B cell (primary cell): ENCODE measurements around the gene MAP7D2. TPM values are rescaled to one million over a fixed set of nuclear protein-coding genes. Genes with fewer than 3 reads are reported as not detected.

Experiments used
- ATAC-seq: fragments of 200-7000 bp; cut with Tn5 transposase; one replicate; pipeline ENCODE4 v1.10.0; 2021; ENCODE audit warnings: low read depth, mild to moderate bottlenecking, moderate number of reproducible peaks, moderate library complexity
- CTCF ChIA-PET: fragments of 350-600 bp; sonication (Branson Sonifier 250); formaldehyde crosslinking; loops from one replicate; lab custom pipeline; 2021; ENCODE audit warnings: antibody characterized with exemption, inconsistent platforms; lab: Charles Lee
- POLR2A ChIA-PET: fragments of 350-600 bp; sonication (Branson Sonifier 250); formaldehyde crosslinking; loops from one replicate; lab custom pipeline; 2021; ENCODE audit warnings: antibody characterized with exemption; lab: Charles Lee
- DNase-seq: peaks from one replicate; pipeline ENCODE4 v3.0.0; 2013
- H2AFZ ChIP-seq: 2 replicates; pipeline ENCODE4 v1.6.1; 2012; ENCODE audit warnings: mild to moderate bottlenecking, low read depth, low read length; ENCODE audit not compliant: insufficient read depth, poor library complexity, severe bottlenecking
- H3K27ac ChIP-seq, 2 donors: 1 replicate in 1 of 2; 2 replicates in 1 of 2; pipeline ENCODE4 v1.5.1; 2012 to 2013; ENCODE audit warnings: low read length in 2 of 2, mild to moderate bottlenecking in 2 of 2, moderate library complexity in 1 of 2
- H3K27me3 ChIP-seq, 4 experiments: fragments of 200-600 bp in 1 of 4; sonication (generic) in 1 of 4; replicated peaks in 1 of 4; 1 replicate in 2 of 4; 2 replicates in 2 of 4; pipeline versions ENCODE4 v1.6.1 to v1.7.0; 2013 to 2016; ENCODE audit warnings: low read length in 3 of 4, mild to moderate bottlenecking in 2 of 4, mixed read lengths in 1 of 4, moderate library complexity in 1 of 4; ENCODE audit not compliant: insufficient read depth in 4 of 4, control insufficient read depth in 3 of 4; ENCODE audit errors: control extremely low read depth in 1 of 4
- H3K36me3 ChIP-seq, 2 experiments: replicated peaks in 1 of 2; 1 replicate in 1 of 2; 2 replicates in 1 of 2; pipeline versions ENCODE4 v1.6.1 to v1.7.1; 2013; ENCODE audit warnings: low read length in 1 of 2; ENCODE audit not compliant: insufficient read depth in 2 of 2, control insufficient read depth in 1 of 2; ENCODE audit errors: control extremely low read depth in 1 of 2, extremely low read depth in 1 of 2
- H3K4me1 ChIP-seq, 2 donors: fragments of 200-600 bp in 1 of 2; sonication (generic) in 1 of 2; 1 replicate in 1 of 2; 2 replicates in 1 of 2; pipeline versions ENCODE4 v1.5.1 to v1.6.1; 2013 to 2017; ENCODE audit warnings: low read length in 2 of 2; ENCODE audit not compliant: control insufficient read depth in 2 of 2, insufficient read depth in 2 of 2
- H3K4me2 ChIP-seq: replicated peaks from 2 replicates; pipeline ENCODE3; 2012; ENCODE audit warnings: mild to moderate bottlenecking, low read depth, low read length; ENCODE audit not compliant: poor library complexity, severe bottlenecking
- H3K4me3 ChIP-seq, 5 experiments: fragments of 200-600 bp in 1 of 5; sonication (generic) in 1 of 5; 1 replicate in 3 of 5; 2 replicates in 2 of 5; pipeline versions ENCODE4 v1.5.1 to v1.7.0; 2011 to 2016; ENCODE audit warnings: low read length in 4 of 5, mild to moderate bottlenecking in 4 of 5, low read depth in 2 of 5, control low read depth in 1 of 5, moderate library complexity in 1 of 5; ENCODE audit not compliant: insufficient read depth in 1 of 5; ENCODE audit errors: control extremely low read depth in 1 of 5, extremely low read depth in 1 of 5
- H3K79me2 ChIP-seq: fragments of 200-600 bp; sonication (generic); one replicate; pipeline ENCODE4 v1.6.0; 2016; ENCODE audit warnings: low read length; ENCODE audit not compliant: control insufficient read depth, insufficient read depth
- H3K9ac ChIP-seq: fragments of 200-600 bp; sonication (generic); 2 replicates; pipeline ENCODE4 v1.6.1; 2017; ENCODE audit warnings: mild to moderate bottlenecking, low read length, moderate library complexity
- H3K9me3 ChIP-seq, 3 donors: one replicate each; pipeline versions ENCODE4 v1.6.1 to v1.7.1; 2013; ENCODE audit warnings: low read length in 2 of 3; ENCODE audit not compliant: control insufficient read depth in 2 of 3, insufficient read depth in 1 of 3; ENCODE audit errors: control extremely low read depth in 1 of 3
- H4K20me1 ChIP-seq: 2 replicates; pipeline ENCODE4 v1.6.0; 2012; ENCODE audit warnings: mild to moderate bottlenecking, low read length; ENCODE audit not compliant: insufficient read depth, control insufficient read depth, poor library complexity, severe bottlenecking
- H3K27ac Mint-ChIP-seq: one replicate; pipeline ENCODE4 v1.8.0; 2021; ENCODE audit warnings: mixed read lengths
- H3K27me3 Mint-ChIP-seq: one replicate; pipeline ENCODE4 v1.8.0; 2021; ENCODE audit warnings: mixed read lengths
- H3K4me1 Mint-ChIP-seq: one replicate; pipeline ENCODE4 v1.8.0; 2021; ENCODE audit warnings: mixed read lengths
- H3K4me3 Mint-ChIP-seq: one replicate; pipeline ENCODE4 v1.8.0; 2021; ENCODE audit warnings: mixed read lengths
- H3K9me3 Mint-ChIP-seq: one replicate; pipeline ENCODE4 v1.8.0; 2022; ENCODE audit warnings: mixed read lengths; ENCODE audit not compliant: insufficient read depth
- EZH2 ChIP-seq: IDR thresholded peaks from 2 replicates; pipeline ENCODE4 v1.6.1; 2012; ENCODE audit warnings: borderline replicate concordance, low read depth, mild to moderate bottlenecking, moderate library complexity, low read length; ENCODE audit not compliant: insufficient read depth, poor library complexity, severe bottlenecking
- WGBS: methylation state at CpG from one replicate; pipeline ENCODE4 v1.1.5; 2013; ENCODE audit warnings: missing lambda C conversion rate; ENCODE audit not compliant: insufficient coverage; 5-methylcytosine and 5-hydroxymethylcytosine counted together
- intact Hi-C: fragments of 100-400 bp; cut with micrococcal nuclease; formaldehyde crosslinking; loops from one replicate; pipeline ENCODE4 v1.10.0; 2022
- polyA plus RNA-seq: library from polyadenylated mRNA; depleted of rRNA; stranded (reverse); fragments of >200 nt; gene quantifications from 2 replicates; pipeline ENCODE4 v1.2.3, GENCODE V29; 2012
- total RNA-seq, 2 donors: library from RNA; stranded (reverse); fragments of 120-200 nt in 1 of 2; gene quantifications; 1 replicate in 1 of 2; 2 replicates in 1 of 2; pipeline versions ENCODE4 v1.2.3 to v1.2.4, GENCODE V29; 2013 to 2022
- TF ChIP-seq, protein P1 (sequence below): fragments of 200-600 bp; IDR thresholded peaks from one replicate; pipeline ENCODE4 v1.8.0; 2022; ENCODE audit warnings: antibody characterized with exemption, mild to moderate bottlenecking

MAP7D2 gene
- total and polyA plus RNA-seq, 2 donors (not counting 1 experiment from before 2014, with no cell fraction given), result 0.54 TPM; not detected in 1

DNA sequence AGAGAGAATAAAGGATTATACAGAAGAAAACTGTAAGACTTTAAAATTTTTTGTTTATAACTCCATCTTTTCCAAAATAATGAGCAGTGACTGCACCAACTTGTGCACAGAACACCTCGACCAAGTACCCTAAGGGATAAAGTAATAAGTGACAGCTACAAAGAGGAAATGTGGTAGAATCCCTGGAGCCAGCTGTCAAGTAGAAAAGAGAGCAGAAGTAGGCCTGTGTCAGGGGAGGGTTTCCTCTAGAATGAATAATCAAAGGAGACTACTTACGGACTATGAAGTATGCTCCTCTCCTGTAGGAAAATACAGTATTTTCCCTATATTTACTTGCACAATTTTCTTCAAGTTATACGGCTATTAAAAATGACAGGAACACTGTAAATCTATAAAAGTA is 23.7 kb upstream of the MAP7D2 start:
- ATAC-seq (no peak), DNase-seq (no peak)
- peaks cover 15 to 16% of the 10 kb centered on the region in 2 donors for H3K4me1 ChIP-seq
- intact Hi-C loops, result loop anchor here (2.0 to 5.0 kb wide), 3 partner anchors 150 to 1463 kb away; partner anchors contain the start of gene BCLAF3
- H3K4me2 ChIP-seq, result peak overlapping the region; percentile 91
- H4K20me1 ChIP-seq, result peaks cover 15% of the 10 kb centered on the region
- no peaks in the 10 kb centered on the region for H3K27me3 ChIP-seq
- H3K27ac Mint-ChIP-seq, result peak overlapping the region; percentile 37
- peaks cover 47% of the 10 kb centered on the region for H3K79me2 ChIP-seq
- POLR2A ChIA-PET, result no interaction called here
- CTCF ChIA-PET, result interaction anchor here (1.0 kb wide), 1 partner anchor 235 kb away, joined by 3 read pairs; no protein-coding TSS in a partner anchor
- H3K4me3 Mint-ChIP-seq, result peak overlapping the region; percentile 87
- peaks cover 24% of the 10 kb centered on the region for H3K4me1 Mint-ChIP-seq
- no peak for TF ChIP-seq EZH2
- TF ChIP-seq, protein P1, sequence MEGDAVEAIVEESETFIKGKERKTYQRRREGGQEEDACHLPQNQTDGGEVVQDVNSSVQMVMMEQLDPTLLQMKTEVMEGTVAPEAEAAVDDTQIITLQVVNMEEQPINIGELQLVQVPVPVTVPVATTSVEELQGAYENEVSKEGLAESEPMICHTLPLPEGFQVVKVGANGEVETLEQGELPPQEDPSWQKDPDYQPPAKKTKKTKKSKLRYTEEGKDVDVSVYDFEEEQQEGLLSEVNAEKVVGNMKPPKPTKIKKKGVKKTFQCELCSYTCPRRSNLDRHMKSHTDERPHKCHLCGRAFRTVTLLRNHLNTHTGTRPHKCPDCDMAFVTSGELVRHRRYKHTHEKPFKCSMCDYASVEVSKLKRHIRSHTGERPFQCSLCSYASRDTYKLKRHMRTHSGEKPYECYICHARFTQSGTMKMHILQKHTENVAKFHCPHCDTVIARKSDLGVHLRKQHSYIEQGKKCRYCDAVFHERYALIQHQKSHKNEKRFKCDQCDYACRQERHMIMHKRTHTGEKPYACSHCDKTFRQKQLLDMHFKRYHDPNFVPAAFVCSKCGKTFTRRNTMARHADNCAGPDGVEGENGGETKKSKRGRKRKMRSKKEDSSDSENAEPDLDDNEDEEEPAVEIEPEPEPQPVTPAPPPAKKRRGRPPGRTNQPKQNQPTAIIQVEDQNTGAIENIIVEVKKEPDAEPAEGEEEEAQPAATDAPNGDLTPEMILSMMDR, result no peak
- H3K36me3 ChIP-seq, result peaks cover 1 to 11% of the 10 kb centered on the region in 2 experiments
- H3K9me3 ChIP-seq, result no peaks in the 10 kb centered on the region
- H3K27me3 Mint-ChIP-seq, result no peaks in the 10 kb centered on the region
- peak overlapping the region; percentile 77 to 98 (median 86) for H3K4me3 ChIP-seq
- H2AFZ ChIP-seq, result peak overlapping the region; percentile 79
- no CpG with 5 or more reads among the region's 3 CpGs for WGBS
- no peaks in the 10 kb centered on the region for H3K9me3 Mint-ChIP-seq
- peak overlapping the region in 1 of 2 donors; percentile 92 for H3K27ac ChIP-seq
- H3K9ac ChIP-seq, result peak overlapping the region; percentile 96

DNA sequence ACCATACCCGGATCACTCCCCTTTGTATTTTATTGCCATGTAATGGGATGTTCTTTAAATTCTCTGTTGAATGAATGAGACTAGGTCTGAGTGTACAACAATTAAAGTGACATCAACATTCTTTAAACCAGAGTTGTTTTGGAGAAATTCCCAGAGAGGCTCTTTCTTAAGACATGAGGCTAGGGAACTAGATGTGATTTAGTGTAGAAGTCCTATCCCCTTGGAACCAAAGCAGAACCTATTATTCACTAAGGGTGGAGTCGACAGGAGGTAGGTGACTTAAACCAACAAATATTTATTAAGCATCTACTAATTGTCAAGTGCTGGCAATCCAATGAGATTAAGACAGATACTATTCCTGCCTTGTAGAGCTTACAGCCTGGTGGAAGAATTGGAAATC is 23.3 kb upstream of the MAP7D2 start:
- intact Hi-C loops, result loop anchor here (2.0 to 5.0 kb wide), 3 partner anchors 149 to 1463 kb away; partner anchors contain the start of gene BCLAF3
- no peak overlapping the region for H3K27ac Mint-ChIP-seq
- no peak overlapping the region for H2AFZ ChIP-seq
- no peak overlapping the region for H3K27ac ChIP-seq
- no peaks in the 10 kb centered on the region for H3K27me3 ChIP-seq
- ATAC-seq (no peak), DNase-seq (no peak)
- peaks cover 47% of the 10 kb centered on the region for H3K79me2 ChIP-seq
- no peaks in the 10 kb centered on the region for H3K27me3 Mint-ChIP-seq
- ChIA-PET CTCF (interaction anchor here (1.0 kb wide), 1 partner anchor 235 kb away, joined by 3 read pairs; no protein-coding TSS in a partner anchor), POLR2A (no interaction called here)
- peak overlapping the region; percentile 91 for H3K4me2 ChIP-seq
- peak overlapping the region; percentile 96 for H3K9ac ChIP-seq
- no CpG with 5 or more reads among the region's 2 CpGs for WGBS
- peaks cover 24% of the 10 kb centered on the region for H3K4me1 Mint-ChIP-seq
- peaks cover 15% of the 10 kb centered on the region for H4K20me1 ChIP-seq
- H3K4me3 Mint-ChIP-seq, result peak overlapping the region; percentile 87
- H3K9me3 Mint-ChIP-seq, result no peaks in the 10 kb centered on the region
- peak overlapping the region in 1 of 5 experiments; percentile 94 for H3K4me3 ChIP-seq
- peaks cover 15 to 16% of the 10 kb centered on the region in 2 donors for H3K4me1 ChIP-seq
- no peak for TF ChIP-seq EZH2
- TF ChIP-seq, protein P1, result no peak
- no peaks in the 10 kb centered on the region for H3K9me3 ChIP-seq
- peaks cover 1 to 15% of the 10 kb centered on the region in 2 experiments for H3K36me3 ChIP-seq
